Liver (tissue), 9 donors: ENCODE measurements around the gene SP2. TPM values are rescaled to one million over a fixed set of nuclear protein-coding genes. Genes with fewer than 3 reads are reported as not detected.
A peak's percentile ranks its signal among the peaks of the same experiment; 100 is the strongest.

ENCODE experiments used
- DNase-seq: peaks from one replicate; pipeline ENCODE4 v3.0.0-alpha.2; 2017; ENCODE audit warnings: low spot score
- H3K27ac ChIP-seq, 2 donors: one replicate each; pipeline ENCODE4 v1.7.0; 2013; ENCODE audit warnings: inconsistent platforms in 2 of 2, low read length in 2 of 2, control low read depth in 1 of 2, low read depth in 1 of 2, mild to moderate bottlenecking in 1 of 2
- H3K27me3 ChIP-seq, 4 donors: one replicate each; pipeline versions ENCODE4 v1.6.1 to v1.7.0; 2013; ENCODE audit warnings: low read length in 3 of 4, inconsistent platforms in 1 of 4, mild to moderate bottlenecking in 1 of 4, moderate library complexity in 1 of 4; ENCODE audit not compliant: control insufficient read depth in 4 of 4, insufficient read depth in 4 of 4
- H3K36me3 ChIP-seq, 4 donors: one replicate each; pipeline versions ENCODE4 v1.6.1 to v1.7.0; 2013; ENCODE audit warnings: low read length in 3 of 4, mild to moderate bottlenecking in 3 of 4, low read depth in 1 of 4, moderate library complexity in 1 of 4; ENCODE audit not compliant: control insufficient read depth in 4 of 4, insufficient read depth in 3 of 4
- H3K4me1 ChIP-seq, 4 donors: one replicate each; pipeline versions ENCODE4 v1.6.1 to v1.7.0; 2013; ENCODE audit warnings: low read length in 3 of 4, mild to moderate bottlenecking in 3 of 4, moderate library complexity in 1 of 4; ENCODE audit not compliant: control insufficient read depth in 4 of 4, insufficient read depth in 4 of 4
- H3K4me3 ChIP-seq, 3 donors: one replicate each; pipeline versions ENCODE4 v1.6.1 to v1.7.0; 2013; ENCODE audit warnings: low read length in 3 of 3, control low read depth in 1 of 3, low read depth in 1 of 3, mild to moderate bottlenecking in 1 of 3
- H3K9ac ChIP-seq, 2 donors: one replicate each; pipeline ENCODE4 v1.7.0; 2013; ENCODE audit warnings: low read length in 2 of 2, mild to moderate bottlenecking in 2 of 2, moderate library complexity in 2 of 2, control low read depth in 1 of 2, low read depth in 1 of 2
- H3K9me3 ChIP-seq, 4 donors: one replicate each; pipeline versions ENCODE4 v1.6.1 to v1.7.0; 2013; ENCODE audit warnings: low read length in 3 of 4; ENCODE audit not compliant: control insufficient read depth in 4 of 4
- ATF3 ChIP-seq: IDR thresholded peaks from 2 replicates; pipeline ENCODE4 v1.6.1; 2016; ENCODE audit warnings: antibody characterized with exemption
- EGR1 ChIP-seq, 2 donors: IDR thresholded peaks; 2 replicates each; pipeline ENCODE4 v1.6.1; 2016 to 2018; ENCODE audit warnings: antibody characterized with exemption in 2 of 2, low read depth in 2 of 2
- FOXA1 ChIP-seq: IDR thresholded peaks from 2 replicates; pipeline ENCODE4 v1.6.1; 2016; ENCODE audit warnings: antibody characterized with exemption
- FOXA2 ChIP-seq: IDR thresholded peaks from 2 replicates; pipeline ENCODE4 v1.6.1; 2016; ENCODE audit warnings: antibody characterized with exemption
- HNF4A ChIP-seq, 2 donors: conservative IDR thresholded peaks; 2 replicates each; pipeline ENCODE4 v1.6.1; 2016; ENCODE audit warnings: antibody characterized with exemption in 2 of 2, mild to moderate bottlenecking in 2 of 2
- HNF4G ChIP-seq: IDR thresholded peaks from 2 replicates; pipeline ENCODE4 v1.6.1; 2016; ENCODE audit warnings: antibody characterized with exemption
- JUND ChIP-seq, 2 donors: IDR thresholded peaks; 2 replicates each; pipeline ENCODE4 v1.6.1; 2016; ENCODE audit warnings: antibody characterized with exemption in 2 of 2
- NR2F2 ChIP-seq: IDR thresholded peaks from 2 replicates; pipeline ENCODE4 v1.6.1; 2016; ENCODE audit warnings: antibody characterized with exemption
- RAD21 ChIP-seq, 2 donors: IDR thresholded peaks; 2 replicates each; pipeline ENCODE4 v1.6.1; 2016; ENCODE audit warnings: antibody characterized with exemption in 2 of 2, mild to moderate bottlenecking in 2 of 2
- REST ChIP-seq: IDR thresholded peaks from 2 replicates; pipeline ENCODE4 v1.6.1; 2016; ENCODE audit warnings: antibody characterized with exemption, mild to moderate bottlenecking
- RXRA ChIP-seq, 2 donors: IDR thresholded peaks; 2 replicates each; pipeline ENCODE4 v1.6.1; 2017 to 2018; ENCODE audit warnings: antibody characterized with exemption in 2 of 2, mild to moderate bottlenecking in 1 of 2
- SP1 ChIP-seq: IDR thresholded peaks from 2 replicates; pipeline ENCODE4 v1.6.1; 2018; ENCODE audit warnings: antibody characterized with exemption, mild to moderate bottlenecking
- TAF1 ChIP-seq: conservative IDR thresholded peaks from 2 replicates; pipeline ENCODE4 v1.6.1; 2016; ENCODE audit warnings: antibody characterized with exemption, mild to moderate bottlenecking
- YY1 ChIP-seq: IDR thresholded peaks from 2 replicates; pipeline ENCODE4 v1.6.1; 2016; ENCODE audit warnings: antibody characterized with exemption, mild to moderate bottlenecking
- ZBTB33 ChIP-seq: IDR thresholded peaks from 2 replicates; pipeline ENCODE4 v1.6.1; 2016; ENCODE audit warnings: antibody characterized with exemption
- WGBS: extraction: QIAGEN DNeasy Blood & Tissue Kit; methylation state at CpG from one replicate; pipeline ENCODE4 v1.1.7; 2013; 5-methylcytosine and 5-hydroxymethylcytosine counted together
- polyA plus RNA-seq, 2 donors: library from polyadenylated mRNA; stranded (reverse) in 1 of 2; unstranded in 1 of 2; fragments of 200-250 nt in 1 of 2; fragments of >200 nt in 1 of 2; fragmentation: Nextera tagmentation in 1 of 2; extraction: Ambion mirVana in 1 of 2; gene quantifications; one replicate each; pipeline versions ENCODE4 v1.2.1 to v1.2.3, GENCODE V29; 2013 to 2015
- total RNA-seq, 2 donors: library from RNA; depleted of rRNA; stranded (reverse); fragments of >200 nt; gene quantifications; one replicate each; pipeline ENCODE4 v1.2.3, GENCODE V29; 2014
- TF ChIP-seq, protein P1 (sequence below): IDR thresholded peaks from 2 replicates; pipeline ENCODE4 v1.6.1; 2016; ENCODE audit warnings: antibody characterized with exemption
- TF ChIP-seq, protein P2 (sequence below): fragments of 150-350 bp; IDR thresholded peaks from 2 replicates; pipeline ENCODE4 v1.5.1; 2017; ENCODE audit warnings: improper control_type of control experiment, low read depth, low read length; ENCODE audit not compliant: missing input control
- donor health status: healthy.
- donor health status: healthy.
- donor health status: healthy.
- donor health status: healthy.
- donor health status: healthy.

The SP2 gene
- total and polyA plus RNA-seq, 4 donors: 2.2 to 5.7 (median 3.8) TPM

DNA sequence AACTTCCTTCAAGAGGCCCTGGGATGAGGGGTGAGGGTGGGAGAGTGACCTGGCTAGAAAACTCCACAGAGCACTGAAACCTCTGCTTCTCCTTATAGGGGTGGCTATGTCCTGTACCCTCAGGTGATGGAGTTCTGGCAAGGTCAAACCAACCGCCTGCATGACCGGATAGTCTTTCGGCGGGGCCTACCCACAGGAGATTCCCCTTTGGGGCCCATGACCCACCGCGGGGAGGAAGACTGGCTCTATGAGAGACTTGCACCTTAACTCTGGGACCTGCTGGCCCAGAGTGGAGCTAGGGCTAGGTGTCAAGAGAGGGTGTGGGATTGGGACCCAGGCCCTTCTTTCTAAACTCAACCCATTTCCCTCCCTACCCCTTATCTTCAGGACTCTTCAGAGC lies 50.5 kb downstream of the SP2 start:
- DNase-seq: no peak
- Histone ChIP-seq H3K27me3 (no peaks in the 10 kb centered on the region), H3K36me3 (peaks cover 0 to 7% (median 4%) of the 10 kb centered on the region in 4 donors), H3K27ac (peak overlapping the region; percentile 59 to 84), H3K4me1 (peaks cover 19 to 83% (median 73%) of the 10 kb centered on the region in 4 donors), H3K9ac (no peak overlapping the region), H3K4me3 (no peak overlapping the region), H3K9me3 (no peaks in the 10 kb centered on the region)
- TF ChIP-seq YY1: no peak
- no peak for TF ChIP-seq ZBTB33
- no peak for TF ChIP-seq EGR1 (IDR thresholded peaks at IDR 0.05; ENCODE audit: low read depth in 2 of 2)
- no peak for TF ChIP-seq RXRA (IDR thresholded peaks at IDR 0.05)
- TF ChIP-seq, protein P1, sequence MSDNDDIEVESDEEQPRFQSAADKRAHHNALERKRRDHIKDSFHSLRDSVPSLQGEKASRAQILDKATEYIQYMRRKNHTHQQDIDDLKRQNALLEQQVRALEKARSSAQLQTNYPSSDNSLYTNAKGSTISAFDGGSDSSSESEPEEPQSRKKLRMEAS: no peak
- no peak for TF ChIP-seq ATF3
- no peak for TF ChIP-seq HNF4G
- no peak for TF ChIP-seq NR2F2
- TF ChIP-seq TAF1: no peak
- no peak for TF ChIP-seq REST
- TF ChIP-seq, protein P2, sequence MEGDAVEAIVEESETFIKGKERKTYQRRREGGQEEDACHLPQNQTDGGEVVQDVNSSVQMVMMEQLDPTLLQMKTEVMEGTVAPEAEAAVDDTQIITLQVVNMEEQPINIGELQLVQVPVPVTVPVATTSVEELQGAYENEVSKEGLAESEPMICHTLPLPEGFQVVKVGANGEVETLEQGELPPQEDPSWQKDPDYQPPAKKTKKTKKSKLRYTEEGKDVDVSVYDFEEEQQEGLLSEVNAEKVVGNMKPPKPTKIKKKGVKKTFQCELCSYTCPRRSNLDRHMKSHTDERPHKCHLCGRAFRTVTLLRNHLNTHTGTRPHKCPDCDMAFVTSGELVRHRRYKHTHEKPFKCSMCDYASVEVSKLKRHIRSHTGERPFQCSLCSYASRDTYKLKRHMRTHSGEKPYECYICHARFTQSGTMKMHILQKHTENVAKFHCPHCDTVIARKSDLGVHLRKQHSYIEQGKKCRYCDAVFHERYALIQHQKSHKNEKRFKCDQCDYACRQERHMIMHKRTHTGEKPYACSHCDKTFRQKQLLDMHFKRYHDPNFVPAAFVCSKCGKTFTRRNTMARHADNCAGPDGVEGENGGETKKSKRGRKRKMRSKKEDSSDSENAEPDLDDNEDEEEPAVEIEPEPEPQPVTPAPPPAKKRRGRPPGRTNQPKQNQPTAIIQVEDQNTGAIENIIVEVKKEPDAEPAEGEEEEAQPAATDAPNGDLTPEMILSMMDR: no peak
- TF ChIP-seq FOXA2: no peak
- WGBS: 91% methylated on average over 6 of the region's 6 CpGs

GRCh38 chr17:47946929-47947397 lies 50.9 kb downstream of the SP2 start:
- WGBS: 38% methylated on average over 2 of the region's 2 CpGs
- Histone ChIP-seq H3K4me1 (peaks cover 21 to 87% (median 78%) of the 10 kb centered on the region in 4 donors), H3K4me3 (no peak overlapping the region), H3K9me3 (no peaks in the 10 kb centered on the region), H3K9ac (no peak overlapping the region), H3K27ac (peak overlapping the region; percentile 59 to 84), H3K36me3 (peaks cover 0 to 7% (median 4%) of the 10 kb centered on the region in 4 donors), H3K27me3 (no peaks in the 10 kb centered on the region)
- peak; percentile 80 for DNase-seq
- TF ChIP-seq YY1 (peak; percentile 56), FOXA1 (no peak), HNF4G (no peak), TAF1 (no peak), SP1 (peak; percentile 54), RAD21 (IDR thresholded peaks at IDR 0.05) (peak; percentile 58 to 62), EGR1 (IDR thresholded peaks at IDR 0.05; ENCODE audit: low read depth in 2 of 2) (peak in 1 of 2 donors; percentile 44), ATF3 (peak; percentile 59), FOXA2 (no peak), RXRA (IDR thresholded peaks at IDR 0.05) (peak in 1 of 2 donors; percentile 41), HNF4A (conservative IDR thresholded peaks at IDR 0.05) (peak; percentile 45 to 58), JUND (IDR thresholded peaks at IDR 0.05) (peak; percentile 93 to 95)
- TF ChIP-seq, protein P2: peak; percentile 85
- TF ChIP-seq, protein P1: peak; percentile 62
